ENCODE results near the gene ESRRA. TPM values are rescaled to one million over a fixed set of nuclear protein-coding genes. Genes with fewer than 3 reads are reported as not detected.
A peak's percentile ranks its signal among the peaks of the same experiment; 100 is the strongest.

The ESRRA gene
- total RNA-seq, 2 experiments from 2014 or later, result 28.6 to 57.8 TPM

GRCh38 chr11:64352099-64352994 is 47.0 kb downstream of the ESRRA start:
- intact Hi-C loops (cut with micrococcal nuclease; ENCODE audit: unreplicated experiment), result no loop called here
- H2AFZ ChIP-seq (ENCODE audit: low read length), result no peak overlapping the region
- peaks cover 17% of the 10 kb centered on the region for H3K4me1 ChIP-seq (ENCODE audit: insufficient read depth, low read length, poor library complexity, severe bottlenecking)
- H3K36me3 ChIP-seq (ENCODE audit: insufficient read depth, low read length), result peaks cover 11% of the 10 kb centered on the region; the same call in 1 of the 2 replicates
- POLR2A ChIA-PET, result interaction anchor here (0.5 kb wide), 1 partner anchor 43 kb away, joined by 4 read pairs; no protein-coding TSS in a partner anchor
- H3K4me2 ChIP-seq (ENCODE audit: low read length), result no peak overlapping the region
- H3K79me2 ChIP-seq (ENCODE audit: insufficient read depth, low read depth, low read length), result no peaks in the 10 kb centered on the region
- no peak for DNase-seq (ENCODE audit: low spot score)
- no peak overlapping the region for H3K27ac ChIP-seq (ENCODE audit: low read depth, low read length, poor library complexity, severe bottlenecking)
- TF ChIP-seq, protein P1, sequence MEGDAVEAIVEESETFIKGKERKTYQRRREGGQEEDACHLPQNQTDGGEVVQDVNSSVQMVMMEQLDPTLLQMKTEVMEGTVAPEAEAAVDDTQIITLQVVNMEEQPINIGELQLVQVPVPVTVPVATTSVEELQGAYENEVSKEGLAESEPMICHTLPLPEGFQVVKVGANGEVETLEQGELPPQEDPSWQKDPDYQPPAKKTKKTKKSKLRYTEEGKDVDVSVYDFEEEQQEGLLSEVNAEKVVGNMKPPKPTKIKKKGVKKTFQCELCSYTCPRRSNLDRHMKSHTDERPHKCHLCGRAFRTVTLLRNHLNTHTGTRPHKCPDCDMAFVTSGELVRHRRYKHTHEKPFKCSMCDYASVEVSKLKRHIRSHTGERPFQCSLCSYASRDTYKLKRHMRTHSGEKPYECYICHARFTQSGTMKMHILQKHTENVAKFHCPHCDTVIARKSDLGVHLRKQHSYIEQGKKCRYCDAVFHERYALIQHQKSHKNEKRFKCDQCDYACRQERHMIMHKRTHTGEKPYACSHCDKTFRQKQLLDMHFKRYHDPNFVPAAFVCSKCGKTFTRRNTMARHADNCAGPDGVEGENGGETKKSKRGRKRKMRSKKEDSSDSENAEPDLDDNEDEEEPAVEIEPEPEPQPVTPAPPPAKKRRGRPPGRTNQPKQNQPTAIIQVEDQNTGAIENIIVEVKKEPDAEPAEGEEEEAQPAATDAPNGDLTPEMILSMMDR (conservative IDR thresholded peaks at IDR 0.05; ENCODE audit: low read length), result no peak
- TF ChIP-seq EZH2phosphoT487 (IDR thresholded peaks at IDR 0.05; ENCODE audit: borderline replicate concordance, low read depth, low read length), result no peak
- no peaks in the 10 kb centered on the region for H3K9me2 ChIP-seq (ENCODE audit: insufficient read depth, low read length)
- no peaks in the 10 kb centered on the region for H3K9me3 ChIP-seq (ENCODE audit: low read length)
- BruUV-seq (replicated peaks), result no TSS peak
- no peak overlapping the region for H3K4me3 ChIP-seq (ENCODE audit: low read depth, low read length, poor library complexity, severe bottlenecking)
- CTCF ChIA-PET (ENCODE audit: unreplicated experiment), result interaction anchor here (0.5 kb wide), 1 partner anchor 709 kb away, joined by 3 read pairs; no protein-coding TSS in a partner anchor
- no peaks in the 10 kb centered on the region for H4K20me1 ChIP-seq (ENCODE audit: insufficient read depth, low read length)

GRCh38 chr11:64352995-64353714 is 47.8 kb downstream of the ESRRA start:
- no peak for TF ChIP-seq EZH2phosphoT487 (IDR thresholded peaks at IDR 0.05; ENCODE audit: borderline replicate concordance, low read depth, low read length)
- H3K9me3 ChIP-seq (ENCODE audit: low read length), result no peaks in the 10 kb centered on the region
- no peak overlapping the region for H3K27ac ChIP-seq (ENCODE audit: low read depth, low read length, poor library complexity, severe bottlenecking)
- no peak overlapping the region for H3K4me2 ChIP-seq (ENCODE audit: low read length)
- DNase-seq (ENCODE audit: low spot score), result no peak
- no peak overlapping the region for H3K4me3 ChIP-seq (ENCODE audit: low read depth, low read length, poor library complexity, severe bottlenecking)
- intact Hi-C loops (cut with micrococcal nuclease; ENCODE audit: unreplicated experiment), result no loop called here
- H4K20me1 ChIP-seq (ENCODE audit: insufficient read depth, low read length), result no peaks in the 10 kb centered on the region
- no peaks in the 10 kb centered on the region for H3K9me2 ChIP-seq (ENCODE audit: insufficient read depth, low read length)
- H3K36me3 ChIP-seq (ENCODE audit: insufficient read depth, low read length), result peaks cover 12% of the 10 kb centered on the region; the same call in 1 of the 2 replicates
- peaks cover 24% of the 10 kb centered on the region for H3K4me1 ChIP-seq (ENCODE audit: insufficient read depth, low read length, poor library complexity, severe bottlenecking)
- ChIA-PET POLR2A (interaction anchor here (0.6 kb wide), 1 partner anchor 140 kb away, joined by 4 read pairs; no protein-coding TSS in a partner anchor), CTCF (ENCODE audit: unreplicated experiment) (interaction anchor here (0.5 to 0.6 kb wide), 2 partner anchors 447 to 709 kb away, joined by 3 read pairs; no protein-coding TSS in a partner anchor)
- BruUV-seq (replicated peaks), result TSS peak; percentile 49
- no peaks in the 10 kb centered on the region for H3K79me2 ChIP-seq (ENCODE audit: insufficient read depth, low read depth, low read length)
- no peak overlapping the region for H2AFZ ChIP-seq (ENCODE audit: low read length)

All from OCI-LY7 (cell line).